Thyroid gland (tissue), 4 donors: ENCODE results near the gene CMSS1. TPM values are rescaled to one million over a fixed set of nuclear protein-coding genes. Genes with fewer than 3 reads are reported as not detected.

ENCODE experiments used
- DNase-seq, 2 donors: peaks; one replicate each; pipeline ENCODE4 v3.0.0-alpha.2; 2019
- H3K27ac ChIP-seq, 3 donors: fragments of 200-600 bp; sonication (generic); 1 replicate in 2 of 3; 2 replicates in 1 of 3; pipeline ENCODE4 v1.5.1; 2016 to 2019; ENCODE audit warnings: mild to moderate bottlenecking in 1 of 3, moderate library complexity in 1 of 3
- H3K27me3 ChIP-seq: fragments of 200-600 bp; sonication (generic); one replicate; pipeline ENCODE4 v1.5.1; 2019
- H3K36me3 ChIP-seq, 2 donors: fragments of 200-600 bp; sonication (generic); one replicate each; pipeline ENCODE4 v1.5.1; 2016 to 2019
- H3K4me1 ChIP-seq, 2 donors: fragments of 200-600 bp; sonication (generic); one replicate each; pipeline ENCODE4 v1.5.1; 2017 to 2019
- H3K4me3 ChIP-seq, 3 donors: fragments of 200-600 bp; sonication (generic); replicated peaks in 1 of 3; 1 replicate in 2 of 3; 2 replicates in 1 of 3; pipeline ENCODE4 v1.5.1; 2016; ENCODE audit warnings: mild to moderate bottlenecking in 1 of 3
- H3K9me3 ChIP-seq: fragments of 200-600 bp; sonication (generic); one replicate; pipeline ENCODE4 v1.5.1; 2017
- POLR2A ChIP-seq, 2 donors: fragments of 450-650 bp; IDR thresholded peaks; one replicate each; pipeline ENCODE4 v1.6.1; 2017; ENCODE audit warnings: antibody characterized with exemption in 2 of 2, mild to moderate bottlenecking in 2 of 2, moderate library complexity in 1 of 2
- WGBS, 2 donors: methylation state at CpG; one replicate each; pipeline ENCODE4 v1.1.5; 2017; 5-methylcytosine and 5-hydroxymethylcytosine counted together
- intact Hi-C: fragments of 100-400 bp; cut with DNase I; formaldehyde crosslinking; loops from one replicate; pipeline ENCODE4 v1.15.1; 2023
- total RNA-seq, 4 donors: library from RNA; depleted of rRNA; stranded (reverse); fragments of >200 nt; gene quantifications; one replicate each; pipeline ENCODE4 v1.2.3, GENCODE V29; 2016
- TF ChIP-seq, protein P1 (sequence below), 6 experiments: fragments of 200-600 bp in 3 of 6; fragments of 450-650 bp in 3 of 6; sonication (generic) in 3 of 6; IDR thresholded peaks; one replicate each; pipeline ENCODE4 v1.5.1; 2016 to 2019; ENCODE audit warnings: antibody characterized with exemption in 6 of 6, mild to moderate bottlenecking in 2 of 6, inconsistent platforms in 1 of 6, moderate library complexity in 1 of 6

The CMSS1 gene
- total RNA-seq, 4 donors from 2014 or later, result 7.7 to 15.0 (median 12.9) TPM

GRCh38 chr3:99851955-99852354 is 34.3 kb downstream of the CMSS1 start:
- 93% methylated on average over 1 of the region's 1 CpG for WGBS, 2 donors
- Histone ChIP-seq H3K36me3 (peaks cover 0 to 3% of the 10 kb centered on the region in 2 donors), H3K27me3 (no peaks in the 10 kb centered on the region), H3K27ac (no peak overlapping the region), H3K4me1 (no peaks in the 10 kb centered on the region), H3K9me3 (no peaks in the 10 kb centered on the region), H3K4me3 (no peak overlapping the region)
- DNase-seq, result no peak
- intact Hi-C loops, result no loop called here
- TF ChIP-seq POLR2A (IDR thresholded peaks at IDR 0.05), result no peak
- TF ChIP-seq, protein P1, sequence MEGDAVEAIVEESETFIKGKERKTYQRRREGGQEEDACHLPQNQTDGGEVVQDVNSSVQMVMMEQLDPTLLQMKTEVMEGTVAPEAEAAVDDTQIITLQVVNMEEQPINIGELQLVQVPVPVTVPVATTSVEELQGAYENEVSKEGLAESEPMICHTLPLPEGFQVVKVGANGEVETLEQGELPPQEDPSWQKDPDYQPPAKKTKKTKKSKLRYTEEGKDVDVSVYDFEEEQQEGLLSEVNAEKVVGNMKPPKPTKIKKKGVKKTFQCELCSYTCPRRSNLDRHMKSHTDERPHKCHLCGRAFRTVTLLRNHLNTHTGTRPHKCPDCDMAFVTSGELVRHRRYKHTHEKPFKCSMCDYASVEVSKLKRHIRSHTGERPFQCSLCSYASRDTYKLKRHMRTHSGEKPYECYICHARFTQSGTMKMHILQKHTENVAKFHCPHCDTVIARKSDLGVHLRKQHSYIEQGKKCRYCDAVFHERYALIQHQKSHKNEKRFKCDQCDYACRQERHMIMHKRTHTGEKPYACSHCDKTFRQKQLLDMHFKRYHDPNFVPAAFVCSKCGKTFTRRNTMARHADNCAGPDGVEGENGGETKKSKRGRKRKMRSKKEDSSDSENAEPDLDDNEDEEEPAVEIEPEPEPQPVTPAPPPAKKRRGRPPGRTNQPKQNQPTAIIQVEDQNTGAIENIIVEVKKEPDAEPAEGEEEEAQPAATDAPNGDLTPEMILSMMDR (IDR thresholded peaks at IDR 0.05), result no peak

DNA sequence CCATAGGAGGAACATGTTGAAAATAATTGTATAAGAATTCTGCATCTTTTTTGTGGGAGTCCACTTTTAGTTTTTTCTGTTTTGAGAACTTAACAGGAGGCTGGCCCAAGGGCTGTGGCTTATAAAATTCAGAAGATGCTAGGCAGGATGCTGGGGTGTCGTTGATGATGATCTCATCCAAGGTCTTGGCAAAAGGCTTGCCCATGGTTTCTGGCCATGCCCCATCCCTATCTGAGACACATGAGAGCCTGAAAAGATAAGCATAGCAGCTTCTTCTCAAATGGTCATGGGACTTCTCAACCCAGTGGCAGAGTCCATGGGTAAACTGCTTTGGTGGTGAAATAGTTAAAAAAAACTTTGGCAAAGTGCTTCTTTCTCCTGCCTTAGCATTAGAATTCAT is 35.2 kb downstream of the CMSS1 start:
- WGBS, 2 donors, result 87 to 89% methylated on average over 1 of the region's 1 CpG
- no peak for DNase-seq
- Histone ChIP-seq H3K4me3 (no peak overlapping the region), H3K36me3 (peaks cover 0 to 3% of the 10 kb centered on the region in 2 donors), H3K27me3 (no peaks in the 10 kb centered on the region), H3K27ac (no peak overlapping the region), H3K4me1 (no peaks in the 10 kb centered on the region), H3K9me3 (no peaks in the 10 kb centered on the region)
- TF ChIP-seq POLR2A (IDR thresholded peaks at IDR 0.05), result no peak
- TF ChIP-seq, protein P1 (IDR thresholded peaks at IDR 0.05), result no peak
- intact Hi-C loops, result no loop called here

DNA sequence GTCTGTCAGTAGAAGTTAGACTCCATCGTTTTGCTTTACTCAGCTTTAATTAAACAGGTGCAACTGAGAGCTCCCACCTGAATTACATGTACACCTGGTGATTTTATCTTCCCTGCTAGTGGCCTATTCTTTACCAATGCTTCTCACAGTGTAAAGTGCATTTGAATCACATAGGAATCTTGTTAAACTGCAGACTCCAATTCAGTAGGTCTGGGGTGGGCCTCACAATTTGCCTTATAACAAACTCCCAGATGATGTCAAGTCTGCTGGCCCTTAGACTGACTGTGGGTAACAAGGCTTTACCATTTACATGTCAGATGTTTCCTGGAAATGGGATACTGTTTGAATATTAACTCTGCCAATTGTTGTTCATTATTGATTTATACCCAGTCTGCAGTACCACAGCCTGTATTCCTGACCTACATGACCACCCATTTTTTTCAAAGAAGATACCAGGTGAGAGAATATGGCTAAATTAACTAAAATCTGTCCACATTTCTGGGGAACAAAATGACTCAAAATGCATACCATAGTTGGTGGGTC is 37.2 kb downstream of the CMSS1 start:
- 89 to 93% methylated on average over 1 of the region's 1 CpG for WGBS, 2 donors
- DNase-seq, result no peak
- TF ChIP-seq POLR2A (IDR thresholded peaks at IDR 0.05), result no peak
- TF ChIP-seq, protein P1 (IDR thresholded peaks at IDR 0.05), result no peak
- H3K4me1 ChIP-seq, result no peaks in the 10 kb centered on the region
- no peaks in the 10 kb centered on the region for H3K9me3 ChIP-seq
- H3K36me3 ChIP-seq, result peaks cover 0 to 3% of the 10 kb centered on the region in 2 donors
- no peak overlapping the region for H3K4me3 ChIP-seq
- H3K27ac ChIP-seq, result no peak overlapping the region
- no peaks in the 10 kb centered on the region for H3K27me3 ChIP-seq
- intact Hi-C loops, result no loop called here

- TF ChIP-seq, protein P1 (IDR thresholded peaks at IDR 0.05), result no peak
- no peak for TF ChIP-seq POLR2A (IDR thresholded peaks at IDR 0.05)
These were observed 38.2 kb downstream of the CMSS1 start for GRCh38 chr3:99855900-99856299.

GRCh38 chr3:99856437-99857220 is 39.0 kb downstream of the CMSS1 start:
- H3K27ac ChIP-seq, result no peak overlapping the region
- no peak for DNase-seq
- no peaks in the 10 kb centered on the region for H3K4me1 ChIP-seq
- no peaks in the 10 kb centered on the region for H3K9me3 ChIP-seq
- no peak for TF ChIP-seq POLR2A (IDR thresholded peaks at IDR 0.05)
- TF ChIP-seq, protein P1 (IDR thresholded peaks at IDR 0.05), result no peak
- no peaks in the 10 kb centered on the region for H3K27me3 ChIP-seq
- no peak overlapping the region for H3K4me3 ChIP-seq
- WGBS, 2 donors, result 92 to 93% methylated on average over 3 of the region's 3 CpGs
- H3K36me3 ChIP-seq, result no peaks in the 10 kb centered on the region
- intact Hi-C loops, result no loop called here

More at GRCh38 chr3:99855900-99856299, 38.2 kb downstream of the CMSS1 start:
- H3K27me3 ChIP-seq, result no peaks in the 10 kb centered on the region
- 98 to 100% methylated on average over 1 of the region's 1 CpG for WGBS, 2 donors
- intact Hi-C loops, result no loop called here
- no peaks in the 10 kb centered on the region for H3K4me1 ChIP-seq
- no peaks in the 10 kb centered on the region for H3K36me3 ChIP-seq
- no peak overlapping the region for H3K4me3 ChIP-seq
- DNase-seq, result no peak
- no peaks in the 10 kb centered on the region for H3K9me3 ChIP-seq
- no peak overlapping the region for H3K27ac ChIP-seq
